Calu3 (cell line): Measurements from ENCODE around the gene GIMAP8. TPM values are rescaled to one million over a fixed set of nuclear protein-coding genes. Genes with fewer than 3 reads are reported as not detected.

Experiments
- BruUV-seq: library from RNA; stranded (reverse); fragments of 400-500 nt; replicated peaks from 2 replicates; lab custom pipeline; 2021; lab: Mats Ljungman, UMichigan
- CTCF ChIA-PET: fragments of 300-600 bp; sonication (Branson Sonifier 250); formaldehyde crosslinking; loops from one replicate; lab custom pipeline; 2022; ENCODE audit warnings: antibody characterized with exemption; lab: Charles Lee
- DNase-seq: peaks from one replicate; pipeline ENCODE4 v3.0.0; 2022
- H3K27ac Mint-ChIP-seq: one replicate; pipeline ENCODE4 v1.8.0; 2022; ENCODE audit warnings: mixed read lengths; ENCODE audit not compliant: unreplicated experiment
- H3K27me3 Mint-ChIP-seq: one replicate; pipeline ENCODE4 v1.8.0; 2022; ENCODE audit warnings: mixed read lengths; ENCODE audit not compliant: unreplicated experiment
- H3K36me3 Mint-ChIP-seq: one replicate; pipeline ENCODE4 v1.8.0; 2022; ENCODE audit warnings: mild to moderate bottlenecking, moderate library complexity, mixed read lengths; ENCODE audit not compliant: insufficient read depth, unreplicated experiment
- H3K4me1 Mint-ChIP-seq: one replicate; pipeline ENCODE4 v1.8.0; 2022; ENCODE audit warnings: mild to moderate bottlenecking, low read depth, mixed read lengths; ENCODE audit not compliant: unreplicated experiment
- H3K4me3 Mint-ChIP-seq: one replicate; pipeline ENCODE4 v1.8.0; 2022; ENCODE audit warnings: mild to moderate bottlenecking, low read depth, moderate library complexity, mixed read lengths; ENCODE audit not compliant: unreplicated experiment
- H3K9me3 Mint-ChIP-seq: one replicate; pipeline ENCODE4 v1.8.0; 2022; ENCODE audit warnings: low read depth, mixed read lengths; ENCODE audit not compliant: unreplicated experiment
- intact Hi-C: fragments of 100-400 bp; cut with micrococcal nuclease; formaldehyde crosslinking; loops from one replicate; pipeline ENCODE4 v1.10.0; 2022; ENCODE audit not compliant: unreplicated experiment
- total RNA-seq: library from RNA; stranded (reverse); gene quantifications from 2 replicates; pipeline ENCODE4 v1.2.3, GENCODE V29; 2022
- TF ChIP-seq, protein P1 (sequence below): fragments of 200-600 bp; IDR thresholded peaks from one replicate; pipeline ENCODE4 v1.8.0; 2022; ENCODE audit warnings: antibody characterized with exemption; ENCODE audit not compliant: unreplicated experiment

Gene GIMAP8
- total RNA-seq, 1 experiment from 2014 or later: not detected

DNA sequence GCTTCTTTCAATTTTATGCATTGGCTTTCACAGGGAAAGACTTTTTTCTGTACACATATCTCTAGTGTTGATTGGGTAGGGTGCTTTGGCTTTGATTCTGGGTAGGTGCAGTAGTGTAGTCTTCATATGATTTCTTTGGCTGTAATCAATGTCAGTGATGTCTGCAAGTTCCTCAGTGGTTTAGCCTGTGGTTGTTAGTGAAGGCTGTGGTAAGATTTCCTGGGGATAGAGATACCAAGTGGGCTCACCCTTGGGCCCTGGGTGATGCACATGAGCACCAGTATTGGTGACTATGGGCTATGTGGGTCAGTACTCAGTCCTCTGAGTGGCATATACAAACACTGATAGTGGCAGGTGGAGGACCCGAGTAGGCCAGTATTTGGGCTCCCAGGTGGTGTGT is 13.0 kb downstream of the GIMAP8 start:
- CTCF ChIA-PET: no interaction called here

DNA sequence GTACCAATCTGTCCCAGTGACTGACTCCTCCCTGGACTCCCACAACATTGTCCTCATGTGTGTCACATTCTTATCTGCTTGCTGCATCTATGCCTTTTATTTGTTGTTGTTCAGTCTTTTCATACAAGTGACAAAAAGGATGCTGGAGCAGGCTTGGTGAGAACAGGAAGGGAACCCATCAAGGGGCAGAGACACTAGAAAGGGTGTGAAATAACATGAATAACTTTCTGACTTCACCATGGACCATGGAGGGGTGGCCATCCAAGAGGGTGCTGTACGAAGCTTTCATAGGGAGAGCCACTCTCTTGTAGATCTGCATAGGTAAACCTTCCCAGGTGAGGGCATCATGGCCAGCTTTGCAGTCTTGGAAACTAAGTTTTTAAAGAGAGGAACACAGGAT is 14.5 kb downstream of the GIMAP8 start:
- TF ChIP-seq, protein P1, sequence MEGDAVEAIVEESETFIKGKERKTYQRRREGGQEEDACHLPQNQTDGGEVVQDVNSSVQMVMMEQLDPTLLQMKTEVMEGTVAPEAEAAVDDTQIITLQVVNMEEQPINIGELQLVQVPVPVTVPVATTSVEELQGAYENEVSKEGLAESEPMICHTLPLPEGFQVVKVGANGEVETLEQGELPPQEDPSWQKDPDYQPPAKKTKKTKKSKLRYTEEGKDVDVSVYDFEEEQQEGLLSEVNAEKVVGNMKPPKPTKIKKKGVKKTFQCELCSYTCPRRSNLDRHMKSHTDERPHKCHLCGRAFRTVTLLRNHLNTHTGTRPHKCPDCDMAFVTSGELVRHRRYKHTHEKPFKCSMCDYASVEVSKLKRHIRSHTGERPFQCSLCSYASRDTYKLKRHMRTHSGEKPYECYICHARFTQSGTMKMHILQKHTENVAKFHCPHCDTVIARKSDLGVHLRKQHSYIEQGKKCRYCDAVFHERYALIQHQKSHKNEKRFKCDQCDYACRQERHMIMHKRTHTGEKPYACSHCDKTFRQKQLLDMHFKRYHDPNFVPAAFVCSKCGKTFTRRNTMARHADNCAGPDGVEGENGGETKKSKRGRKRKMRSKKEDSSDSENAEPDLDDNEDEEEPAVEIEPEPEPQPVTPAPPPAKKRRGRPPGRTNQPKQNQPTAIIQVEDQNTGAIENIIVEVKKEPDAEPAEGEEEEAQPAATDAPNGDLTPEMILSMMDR: no peak
- Mint-ChIP-seq H3K9me3 (no peaks in the 10 kb centered on the region), H3K4me3 (no peak overlapping the region), H3K36me3 (no peaks in the 10 kb centered on the region), H3K27me3 (peaks cover 36% of the 10 kb centered on the region), H3K4me1 (no peaks in the 10 kb centered on the region), H3K27ac (no peak overlapping the region)
- DNase-seq: no peak
- intact Hi-C loops: no loop called here
- CTCF ChIA-PET: no interaction called here
- no TSS peak for BruUV-seq

More for the DNA sequence above, 13.0 kb downstream of the GIMAP8 start:
- BruUV-seq: no TSS peak
- Mint-ChIP-seq H3K36me3 (no peaks in the 10 kb centered on the region), H3K9me3 (no peaks in the 10 kb centered on the region), H3K4me3 (no peak overlapping the region), H3K27me3 (peaks cover 21% of the 10 kb centered on the region), H3K4me1 (no peaks in the 10 kb centered on the region), H3K27ac (no peak overlapping the region)
- DNase-seq: no peak
- TF ChIP-seq, protein P1: no peak
- intact Hi-C loops: no loop called here

DNA sequence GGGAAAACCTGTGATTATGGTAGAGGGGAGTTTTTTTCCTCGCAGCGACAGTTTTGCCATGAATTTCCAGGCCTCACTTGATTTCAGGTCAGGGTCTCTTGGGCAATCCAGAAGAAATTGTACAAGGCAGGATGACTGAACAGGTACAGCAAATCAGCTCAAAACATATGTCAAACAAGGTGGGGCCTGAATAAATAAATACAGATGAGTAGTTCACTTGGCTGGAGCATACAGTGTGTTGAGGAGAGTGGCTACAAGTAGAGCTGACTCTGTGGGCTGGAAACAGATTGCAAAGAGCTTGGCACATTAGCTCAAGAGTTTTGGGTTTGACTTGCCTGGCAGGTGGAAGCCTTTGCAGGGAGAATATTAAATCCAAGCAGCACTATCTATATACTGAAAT is 15.0 kb downstream of the GIMAP8 start:
- H3K4me1 Mint-ChIP-seq: no peaks in the 10 kb centered on the region
- BruUV-seq: no TSS peak
- H3K36me3 Mint-ChIP-seq: no peaks in the 10 kb centered on the region
- H3K27ac Mint-ChIP-seq: no peak overlapping the region
- intact Hi-C loops: no loop called here
- TF ChIP-seq, protein P1: no peak
- DNase-seq: no peak
- no peak overlapping the region for H3K4me3 Mint-ChIP-seq
- H3K9me3 Mint-ChIP-seq: no peaks in the 10 kb centered on the region
- CTCF ChIA-PET: no interaction called here
- H3K27me3 Mint-ChIP-seq: peaks cover 41% of the 10 kb centered on the region

- H3K27ac Mint-ChIP-seq: no peak overlapping the region
- H3K4me3 Mint-ChIP-seq: no peak overlapping the region
- BruUV-seq: no TSS peak
- no peaks in the 10 kb centered on the region for H3K9me3 Mint-ChIP-seq
- no peaks in the 10 kb centered on the region for H3K36me3 Mint-ChIP-seq
- H3K27me3 Mint-ChIP-seq: peaks cover 44% of the 10 kb centered on the region
- no peaks in the 10 kb centered on the region for H3K4me1 Mint-ChIP-seq
- TF ChIP-seq, protein P1: no peak
- intact Hi-C loops: no loop called here
- CTCF ChIA-PET: no interaction called here
- no peak for DNase-seq
Observed at GRCh38 chr7:150466477-150466876, 16.0 kb downstream of the GIMAP8 start.
